IMR-90 (cell line): ENCODE results near the gene AK3. TPM values are rescaled to one million over a fixed set of nuclear protein-coding genes. Genes with fewer than 3 reads are reported as not detected.

Experiments
- ATAC-seq: fragments of 200-7000 bp; cut with Tn5 transposase; 2 replicates; pipeline ENCODE4 v1.9.1; 2020; ENCODE audit warnings: low read depth, mild to moderate bottlenecking, moderate library complexity
- BruUV-seq: library from RNA; stranded (reverse); fragments of 400-500 nt; replicated peaks from 2 replicates; lab custom pipeline; 2021; lab: Mats Ljungman, UMichigan
- CTCF ChIA-PET: fragments of 300-600 bp; formaldehyde crosslinking; extraction: SDS; loops from one replicate; lab custom pipeline; 2021; ENCODE audit warnings: antibody characterized with exemption; lab: Yijun Ruan, JAX
- POLR2A ChIA-PET: fragments of 300-600 bp; sonication (Branson Sonifier 250); formaldehyde crosslinking; loops from one replicate; lab custom pipeline; 2022; ENCODE audit warnings: antibody characterized with exemption; ENCODE audit not compliant: unreplicated experiment; lab: Charles Lee
- DNase-seq: peaks from one replicate; pipeline ENCODE4 v3.0.0; 2013
- H2AFZ ChIP-seq: replicated peaks from 2 replicates; pipeline ENCODE3; 2013; ENCODE audit warnings: low read length, mild to moderate bottlenecking; ENCODE audit not compliant: poor library complexity
- H2AK5ac ChIP-seq: 2 replicates; pipeline ENCODE4 v1.6.1; 2013; ENCODE audit warnings: low read depth, low read length, inconsistent platforms
- H2AK9ac ChIP-seq: replicated peaks from 2 replicates; pipeline ENCODE3; 2013; ENCODE audit warnings: mild to moderate bottlenecking, low read depth, low read length, moderate library complexity; ENCODE audit not compliant: poor library complexity
- H2BK120ac ChIP-seq: 2 replicates; pipeline ENCODE4 v1.6.1; 2013; ENCODE audit warnings: low read depth, low read length, inconsistent platforms
- H2BK15ac ChIP-seq: 3 replicates; pipeline ENCODE4 v1.6.1; 2013; ENCODE audit warnings: low read depth, low read length, inconsistent platforms
- H2BK20ac ChIP-seq: 2 replicates; pipeline ENCODE4 v1.6.1; 2013; ENCODE audit warnings: low read depth, mild to moderate bottlenecking, inconsistent platforms, low read length, moderate library complexity
- H2BK5ac ChIP-seq: 2 replicates; pipeline ENCODE4 v1.6.1; 2013; ENCODE audit warnings: mild to moderate bottlenecking, low read depth, low read length, inconsistent platforms; ENCODE audit not compliant: poor library complexity, severe bottlenecking
- H3K14ac ChIP-seq: replicated peaks from 2 replicates; pipeline ENCODE4 v1.6.1; 2013; ENCODE audit warnings: low read depth, low read length, inconsistent platforms
- H3K18ac ChIP-seq: 2 replicates; pipeline ENCODE4 v1.6.1; 2013; ENCODE audit warnings: low read depth, low read length, control low read depth
- H3K23ac ChIP-seq: 2 replicates; pipeline ENCODE4 v1.6.1; 2013; ENCODE audit warnings: low read depth, low read length, inconsistent platforms
- H3K27ac ChIP-seq: 2 replicates; pipeline ENCODE4 v1.5.1; 2013; ENCODE audit warnings: mild to moderate bottlenecking, control low read depth, low read length; ENCODE audit not compliant: insufficient read depth
- H3K27me3 ChIP-seq: 2 replicates; pipeline ENCODE4 v1.6.1; 2013; ENCODE audit warnings: low read length; ENCODE audit not compliant: control insufficient read depth, insufficient read depth
- H3K36me3 ChIP-seq: 2 replicates; pipeline ENCODE4 v1.6.1; 2013; ENCODE audit warnings: low read length, mixed read lengths; ENCODE audit not compliant: control insufficient read depth, insufficient read depth
- H3K4ac ChIP-seq: 2 replicates; pipeline ENCODE4 v1.6.1; 2013; ENCODE audit warnings: low read depth, low read length, inconsistent platforms
- H3K4me1 ChIP-seq: 2 replicates; pipeline ENCODE4 v1.6.1; 2013; ENCODE audit warnings: low read length, mixed read lengths; ENCODE audit not compliant: control insufficient read depth, insufficient read depth
- H3K4me2 ChIP-seq: 2 replicates; pipeline ENCODE4 v1.6.1; 2013; ENCODE audit warnings: low read depth, mild to moderate bottlenecking, control low read depth, low read length, moderate library complexity
- H3K4me3 ChIP-seq: 2 replicates; pipeline ENCODE4 v1.5.1; 2013; ENCODE audit warnings: low read depth, mild to moderate bottlenecking, control low read depth, low read length, moderate library complexity; ENCODE audit not compliant: insufficient read depth
- H3K56ac ChIP-seq: 2 replicates; pipeline ENCODE4 v1.6.1; 2013; ENCODE audit warnings: low read length, inconsistent platforms; ENCODE audit not compliant: insufficient read depth; ENCODE audit errors: extremely low read depth
- H3K79me1 ChIP-seq, 2 experiments: 2 replicates each; pipeline ENCODE4 v1.6.1; 2013; ENCODE audit warnings: low read length in 2 of 2, inconsistent platforms in 1 of 2, low read depth in 1 of 2
- H3K9ac ChIP-seq: 2 replicates; pipeline ENCODE4 v1.6.1; 2013; ENCODE audit warnings: low read depth, low read length, control low read depth
- H3K9me1 ChIP-seq: 2 replicates; pipeline ENCODE4 v1.6.1; 2013; ENCODE audit warnings: low read length, inconsistent platforms; ENCODE audit not compliant: insufficient read depth
- H3K9me3 ChIP-seq: 2 replicates; pipeline ENCODE4 v1.6.1; 2013; ENCODE audit warnings: low read length; ENCODE audit not compliant: control insufficient read depth, insufficient read depth
- H4K20me1 ChIP-seq: 2 replicates; pipeline ENCODE4 v1.6.1; 2013; ENCODE audit warnings: low read length, inconsistent platforms; ENCODE audit not compliant: insufficient read depth
- H4K5ac ChIP-seq: 2 replicates; pipeline ENCODE4 v1.6.1; 2013; ENCODE audit warnings: mild to moderate bottlenecking, low read depth, low read length, control low read depth
- H4K8ac ChIP-seq, 2 experiments: 2 replicates each; pipeline ENCODE4 v1.6.1; 2013; ENCODE audit warnings: low read depth in 2 of 2, low read length in 2 of 2, control low read depth in 1 of 2, inconsistent platforms in 1 of 2
- H4K91ac ChIP-seq: 2 replicates; pipeline ENCODE4 v1.6.1; 2013; ENCODE audit warnings: low read depth, low read length, inconsistent platforms; ENCODE audit not compliant: insufficient read depth
- BHLHE40 ChIP-seq: fragments of 150-350 bp; IDR thresholded peaks from 2 replicates; pipeline ENCODE4 v1.6.1; 2016; ENCODE audit warnings: mild to moderate bottlenecking, low read depth, low read length
- CEBPB ChIP-seq: IDR thresholded peaks from 2 replicates; pipeline ENCODE4 v1.6.1; 2012; ENCODE audit warnings: low read depth, low read length, improper control_type of control experiment
- CHD1 ChIP-seq: IDR thresholded peaks from 2 replicates; pipeline ENCODE4 v1.6.1; 2012; ENCODE audit warnings: low read depth, low read length, improper control_type of control experiment
- FOS ChIP-seq: fragments of 150-350 bp; IDR thresholded peaks from 2 replicates; pipeline ENCODE4 v1.6.1; 2016; ENCODE audit warnings: low read depth, low read length
- MAFK ChIP-seq: IDR thresholded peaks from 2 replicates; pipeline ENCODE4 v1.6.1; 2012; ENCODE audit warnings: low read depth, low read length, improper control_type of control experiment
- MAZ ChIP-seq: IDR thresholded peaks from 2 replicates; pipeline ENCODE4 v1.6.1; 2012; ENCODE audit warnings: low read depth, mild to moderate bottlenecking, low read length, improper control_type of control experiment, moderate library complexity, borderline replicate concordance
- MXI1 ChIP-seq: IDR thresholded peaks from 2 replicates; pipeline ENCODE4 v1.6.1; 2012; ENCODE audit warnings: low read depth, mild to moderate bottlenecking, low read length, moderate library complexity, borderline replicate concordance
- POLR2A ChIP-seq: IDR thresholded peaks from 2 replicates; pipeline ENCODE4 v1.6.1; 2012; ENCODE audit warnings: mild to moderate bottlenecking, low read depth, low read length
- RAD21 ChIP-seq: IDR thresholded peaks from 2 replicates; pipeline ENCODE4 v1.6.1; 2012; ENCODE audit warnings: low read length, improper control_type of control experiment
- RCOR1 ChIP-seq: IDR thresholded peaks from 2 replicates; pipeline ENCODE4 v1.6.1; 2012; ENCODE audit warnings: mild to moderate bottlenecking, low read length, improper control_type of control experiment; ENCODE audit not compliant: insufficient replicate concordance
- RFX5 ChIP-seq: IDR thresholded peaks from 2 replicates; pipeline ENCODE4 v1.8.0; 2012; ENCODE audit warnings: low read depth, mild to moderate bottlenecking, low read length, moderate library complexity
- SMC3 ChIP-seq: fragments of 150-350 bp; IDR thresholded peaks from 2 replicates; pipeline ENCODE4 v1.6.1; 2016; ENCODE audit warnings: low read depth, mild to moderate bottlenecking, antibody characterized with exemption, low read length, moderate library complexity
- WGBS, 2 experiments: methylation state at CpG; one replicate each; pipeline versions ENCODE4 v1.1.5 to v1.1.7; 2013; ENCODE audit warnings: missing lambda C conversion rate in 2 of 2; ENCODE audit not compliant: insufficient read length in 1 of 2; ENCODE audit errors: extremely low coverage in 2 of 2; 5-methylcytosine and 5-hydroxymethylcytosine counted together
- dilution Hi-C: fragments of 300-500 bp; cut with HindIII; formaldehyde crosslinking; loops from one replicate; pipeline ENCODE4 v1.14.3; 2018; ENCODE audit warnings: low sequenced_read_pairs; ENCODE audit not compliant: unreplicated experiment
- in situ Hi-C: fragments of 300-500 bp; cut with MboI; formaldehyde crosslinking; loops from 3 replicates; pipeline ENCODE4 v1.14.3; 2019; ENCODE audit warnings: low sequenced_read_pairs, inconsistent platforms, mixed read lengths
- intact Hi-C: fragments of 100-400 bp; cut with micrococcal nuclease; formaldehyde crosslinking; loops from 2 replicates; pipeline ENCODE4 v1.10.0; 2022
- polyA plus RNA-seq, 3 experiments: library from polyadenylated mRNA; depleted of rRNA; stranded (reverse); fragments of >200 nt; gene quantifications; 2 replicates each; pipeline ENCODE4 v1.2.3, GENCODE V29; 2012; ENCODE audit warnings: low replicate concordance in 1 of 3
- total RNA-seq: library from RNA; depleted of rRNA; stranded (reverse); fragments of >200 nt; gene quantifications from 2 replicates; pipeline ENCODE4 v1.2.3, GENCODE V29; 2012
- TF ChIP-seq, protein P1 (sequence below): fragments of 150-350 bp; IDR thresholded peaks from 2 replicates; pipeline ENCODE4 v1.6.1; 2016; ENCODE audit warnings: low read depth, mild to moderate bottlenecking, low read length, moderate library complexity, borderline replicate concordance
- TF ChIP-seq, protein P2 (sequence below): fragments of 150-350 bp; IDR thresholded peaks from 2 replicates; pipeline ENCODE4 v1.6.1; 2017; ENCODE audit warnings: mild to moderate bottlenecking, antibody characterized with exemption, low read length, low read depth

AK3 gene
- total and polyA plus RNA-seq, 2 of the 4 experiments (the other 2 are of a cell fraction): 24.7 to 26.2 TPM

DNA sequence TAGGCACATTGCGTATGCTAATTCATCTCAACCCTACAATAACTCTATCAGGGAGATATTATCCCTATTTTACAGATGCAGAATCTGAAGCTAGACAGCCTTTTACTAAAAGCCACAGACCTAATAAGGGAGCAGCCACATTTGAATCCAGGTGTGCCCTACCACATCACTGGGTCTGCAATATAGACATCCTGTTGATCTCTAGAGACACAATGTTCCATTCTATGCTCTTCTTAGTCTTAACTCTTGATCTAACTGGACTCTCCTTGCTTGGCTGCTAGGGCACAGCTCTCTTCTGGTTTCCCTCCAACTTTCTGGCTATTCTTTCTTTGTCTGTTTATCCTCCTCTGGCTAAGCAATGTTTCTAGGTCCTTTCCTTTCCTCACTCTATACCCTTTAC, 73.3 kb downstream of the AK3 start:
- Histone ChIP-seq H3K27ac (no peak overlapping the region), H3K4me1 (peaks cover 7% of the 10 kb centered on the region), H3K9ac (no peak overlapping the region), H3K4me2 (no peak overlapping the region), H3K36me3 (no peaks in the 10 kb centered on the region), H3K79me1 (peaks cover 7 to 8% of the 10 kb centered on the region in 2 experiments; a peak in 3 of 4 replicates), H3K23ac (no peak overlapping the region), H2AK9ac (no peak overlapping the region), H2AFZ (no peak overlapping the region), H2BK5ac (no peak overlapping the region), H3K4ac (no peak overlapping the region), H4K91ac (no peak overlapping the region), H3K4me3 (no peak overlapping the region), H3K14ac (no peak overlapping the region), H3K9me3 (no peaks in the 10 kb centered on the region), H2BK15ac (no peak overlapping the region), H3K9me1 (peaks cover 6% of the 10 kb centered on the region), H2AK5ac (no peak overlapping the region), H3K56ac (no peak overlapping the region), H3K18ac (no peak overlapping the region), H4K20me1 (no peaks in the 10 kb centered on the region), H4K5ac (no peak overlapping the region), H4K8ac (no peak overlapping the region), H3K27me3 (no peaks in the 10 kb centered on the region; the same call in 1 of the 2 replicates), H2BK120ac (no peak overlapping the region), H2BK20ac (no peak overlapping the region)
- intact Hi-C loops: loop anchor here (10.0 kb wide), 1 partner anchor 353 kb away; no protein-coding TSS in a partner anchor
- CTCF ChIA-PET: no interaction called here
- POLR2A ChIA-PET: no interaction called here
- no peak for ATAC-seq
- dilution Hi-C loops: no loop called here
- in situ Hi-C loops: no loop called here
- no peak for TF ChIP-seq RFX5
- TF ChIP-seq RCOR1: no peak
- TF ChIP-seq, protein P1, sequence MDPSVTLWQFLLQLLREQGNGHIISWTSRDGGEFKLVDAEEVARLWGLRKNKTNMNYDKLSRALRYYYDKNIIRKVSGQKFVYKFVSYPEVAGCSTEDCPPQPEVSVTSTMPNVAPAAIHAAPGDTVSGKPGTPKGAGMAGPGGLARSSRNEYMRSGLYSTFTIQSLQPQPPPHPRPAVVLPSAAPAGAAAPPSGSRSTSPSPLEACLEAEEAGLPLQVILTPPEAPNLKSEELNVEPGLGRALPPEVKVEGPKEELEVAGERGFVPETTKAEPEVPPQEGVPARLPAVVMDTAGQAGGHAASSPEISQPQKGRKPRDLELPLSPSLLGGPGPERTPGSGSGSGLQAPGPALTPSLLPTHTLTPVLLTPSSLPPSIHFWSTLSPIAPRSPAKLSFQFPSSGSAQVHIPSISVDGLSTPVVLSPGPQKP: no peak
- TF ChIP-seq SMC3: no peak
- no peak for TF ChIP-seq CEBPB
- no peak for TF ChIP-seq MAZ
- no peak for TF ChIP-seq POLR2A
- TF ChIP-seq, protein P2, sequence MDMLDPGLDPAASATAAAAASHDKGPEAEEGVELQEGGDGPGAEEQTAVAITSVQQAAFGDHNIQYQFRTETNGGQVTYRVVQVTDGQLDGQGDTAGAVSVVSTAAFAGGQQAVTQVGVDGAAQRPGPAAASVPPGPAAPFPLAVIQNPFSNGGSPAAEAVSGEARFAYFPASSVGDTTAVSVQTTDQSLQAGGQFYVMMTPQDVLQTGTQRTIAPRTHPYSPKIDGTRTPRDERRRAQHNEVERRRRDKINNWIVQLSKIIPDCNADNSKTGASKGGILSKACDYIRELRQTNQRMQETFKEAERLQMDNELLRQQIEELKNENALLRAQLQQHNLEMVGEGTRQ: no peak
- no peak for TF ChIP-seq CHD1
- TF ChIP-seq FOS: no peak
- TF ChIP-seq MXI1: no peak
- TF ChIP-seq MAFK: no peak
- TF ChIP-seq RAD21: no peak
- no peak for TF ChIP-seq BHLHE40
- DNase-seq: no peak
- BruUV-seq: no TSS peak
- no CpG with 5 or more reads among the region's 1 CpG for WGBS, 2 experiments
